G401 (cell line): ENCODE measurements around the gene CCDC200. TPM values are rescaled to one million over a fixed set of nuclear protein-coding genes. Genes with fewer than 3 reads are reported as not detected.
A peak's percentile ranks its signal among the peaks of the same experiment; 100 is the strongest.
"Not testable (repeated sequence)": the region's sequence is repeated elsewhere in the genome, so short reads cannot be mapped to it uniquely, and the experiment has no call there.

Source experiments
- DNase-seq: peaks from one replicate; pipeline ENCODE4 v3.0.0-alpha.2; 2015; ENCODE audit warnings: low spot score
- in situ Hi-C: cut with HindIII; loops from 2 replicates; pipeline ENCODE4 v1.10.0; 2016; ENCODE audit warnings: low sequenced_read_pairs, mixed read lengths
- total RNA-seq: library from RNA; depleted of rRNA; stranded (reverse); fragments of >200 nt; shearing (Covaris generic); gene quantifications from 2 replicates; pipeline ENCODE4 v1.2.3, GENCODE V29; 2014

The CCDC200 gene
- total RNA-seq, 1 experiment from 2014 or later, result not detected

GRCh38 chr17:43217614-43218087 is 10.8 kb downstream of the CCDC200 start:
- DNase-seq, result no peak
- in situ Hi-C loops, result no loop called here

GRCh38 chr17:43216762-43217613 is 11.4 kb downstream of the CCDC200 start:
- in situ Hi-C loops, result no loop called here

GRCh38 chr17:43216369-43216761 is 12.1 kb downstream of the CCDC200 start:
- no peak for DNase-seq
- in situ Hi-C loops, result no loop called here

More at GRCh38 chr17:43216762-43217613, 11.4 kb downstream of the CCDC200 start:
- DNase-seq, result no peak

- in situ Hi-C loops, result no loop called here
- DNase-seq, result no peak
These were observed 13.1 kb downstream of the CCDC200 start for GRCh38 chr17:43215341-43215740.

- DNase-seq, result no peak
- in situ Hi-C loops, result no loop called here
These were observed 14.9 kb downstream of the CCDC200 start for GRCh38 chr17:43213545-43213944.

- no peak for DNase-seq
- in situ Hi-C loops, result no loop called here
These were observed 15.6 kb downstream of the CCDC200 start for GRCh38 chr17:43212641-43213490.

GRCh38 chr17:43211480-43212402 is 16.7 kb downstream of the CCDC200 start, which contains the start of gene TMEM106A:
Gene TMEM106A, plus strand, starts transcription at chr17:43211875. Its CDS starts 1,167 bp downstream, at chr17:43213042.
- DNase-seq, result peak; percentile 2
- in situ Hi-C loops, result no loop called here

GRCh38 chr17:43211123-43211479 is 17.3 kb downstream of the CCDC200 start:
- in situ Hi-C loops, result no loop called here
- DNase-seq, result no peak

- in situ Hi-C loops, result no loop called here
- DNase-seq, result no peak
These were observed 17.8 kb downstream of the CCDC200 start for GRCh38 chr17:43210576-43210975.

- in situ Hi-C loops, DNase-seq: not testable (repeated sequence)
These were observed 25.4 kb downstream of the CCDC200 start for GRCh38 chr17:43203013-43203412.

- DNase-seq, result no peak
- in situ Hi-C loops, result no loop called here
These were observed 28.3 kb downstream of the CCDC200 start for GRCh38 chr17:43200127-43200526.

- no peak for DNase-seq
- in situ Hi-C loops, result no loop called here
These were observed 28.8 kb downstream of the CCDC200 start for GRCh38 chr17:43199633-43200032.

GRCh38 chr17:43193251-43193650 is 35.2 kb downstream of the CCDC200 start:
- DNase-seq, result no peak
- in situ Hi-C loops, result no loop called here

- DNase-seq, in situ Hi-C loops: not testable (repeated sequence)
These were observed 41.8 kb downstream of the CCDC200 start for GRCh38 chr17:43186656-43187055.

GRCh38 chr17:43183921-43184320 is 44.5 kb downstream of the CCDC200 start:
- in situ Hi-C loops, result no loop called here
- no peak for DNase-seq

GRCh38 chr17:43176119-43176570 is 52.3 kb downstream of the CCDC200 start:
- DNase-seq, result no peak
- in situ Hi-C loops, result no loop called here

GRCh38 chr17:43175213-43176118 is 53.0 kb downstream of the CCDC200 start:
- DNase-seq, result no peak
- in situ Hi-C loops, result no loop called here
